SJSA1 (cell line): ENCODE data around the gene GSDMA. TPM values are rescaled to one million over a fixed set of nuclear protein-coding genes. Genes with fewer than 3 reads are reported as not detected.
A peak's percentile ranks its signal among the peaks of the same experiment; 100 is the strongest.

Source experiments
- DNase-seq, 2 experiments: peaks; one replicate each; pipeline ENCODE4 v3.0.0-alpha.2; 2015 to 2020; ENCODE audit warnings: low spot score in 2 of 2, low read depth in 1 of 2
- H3K27ac ChIP-seq: fragments of 250-450 bp; sonication (Bioruptor Pico); 2 replicates; pipeline ENCODE4 v1.5.1; 2020; ENCODE audit warnings: mild to moderate bottlenecking, moderate library complexity
- H3K27me3 ChIP-seq: fragments of 250-450 bp; sonication (Bioruptor Pico); replicated peaks from 2 replicates; pipeline ENCODE4 v1.5.1; 2020; ENCODE audit warnings: mild to moderate bottlenecking, moderate library complexity
- H3K36me3 ChIP-seq: fragments of 250-450 bp; sonication (Bioruptor Pico); 2 replicates; pipeline ENCODE4 v1.5.1; 2020; ENCODE audit warnings: mild to moderate bottlenecking
- H3K4me1 ChIP-seq: fragments of 250-450 bp; sonication (Bioruptor Pico); replicated peaks from 2 replicates; pipeline ENCODE4 v1.6.1; 2021; ENCODE audit warnings: mild to moderate bottlenecking
- H3K4me3 ChIP-seq: fragments of 250-450 bp; sonication (Bioruptor Pico); 2 replicates; pipeline ENCODE4 v1.5.1; 2020; ENCODE audit warnings: mild to moderate bottlenecking
- H3K9me3 ChIP-seq: fragments of 250-450 bp; sonication (Bioruptor Pico); replicated peaks from 2 replicates; pipeline ENCODE4 v1.5.1; 2020; ENCODE audit warnings: mild to moderate bottlenecking
- total RNA-seq: library from RNA; depleted of rRNA; stranded (reverse); fragments of >200 nt; shearing (Covaris generic); gene quantifications from 2 replicates; pipeline ENCODE4 v1.2.3, GENCODE V29; 2014

Gene GSDMA
- total RNA-seq, 1 experiment from 2014 or later = not detected

DNA sequence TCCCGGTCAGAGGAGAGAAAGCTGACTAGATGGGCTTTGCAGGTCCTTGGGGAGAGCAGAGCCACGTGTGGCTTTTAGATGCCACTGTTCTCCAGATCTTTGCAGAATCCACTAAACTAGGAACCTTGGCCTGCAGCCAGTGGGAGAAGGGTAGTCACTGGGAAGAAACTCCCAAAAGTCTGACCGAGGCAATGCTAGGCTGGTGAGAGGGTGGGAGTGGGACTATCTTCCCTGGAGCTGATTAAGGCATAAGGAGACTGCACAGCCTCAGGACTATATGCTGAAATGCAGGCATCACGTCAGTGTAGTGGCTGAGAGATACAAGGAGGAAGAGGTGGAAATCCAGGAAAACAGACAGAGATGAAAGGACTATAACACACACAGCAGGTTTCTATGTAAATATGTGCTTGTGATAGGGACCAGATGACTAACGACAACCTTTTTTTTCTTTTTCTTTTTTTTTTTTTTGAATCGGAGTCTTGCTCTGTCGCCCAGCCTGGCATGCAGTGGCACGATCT, 2.2 kb upstream of the GSDMA start:
- Histone ChIP-seq H3K4me1 (no peaks in the 10 kb centered on the region), H3K4me3 (no peak overlapping the region), H3K36me3 (no peaks in the 10 kb centered on the region), H3K27me3 (peaks cover 6% of the 10 kb centered on the region), H3K27ac (no peak overlapping the region), H3K9me3 (no peaks in the 10 kb centered on the region)
- DNase-seq = no peak

DNA sequence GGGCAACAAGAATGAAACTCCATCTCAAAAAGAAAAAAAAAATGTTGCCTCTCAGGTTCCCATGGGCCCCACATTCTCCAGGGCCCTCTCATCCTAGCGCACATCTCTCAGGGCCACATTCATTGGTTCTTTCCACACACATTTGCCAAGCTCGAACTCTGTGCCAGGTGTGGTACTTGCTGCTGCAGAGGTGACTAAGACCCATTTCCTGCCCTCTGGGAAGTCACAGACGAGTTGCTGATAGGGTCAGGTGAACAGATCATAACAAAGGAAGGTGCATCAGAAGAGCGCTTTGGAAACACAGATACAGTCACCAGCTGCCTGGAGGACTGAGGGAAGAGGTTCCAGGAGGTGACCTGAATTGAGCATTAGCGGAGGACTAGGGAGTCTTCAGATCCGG, 1.0 kb downstream of the GSDMA start:
- no peaks in the 10 kb centered on the region for H3K36me3 ChIP-seq
- no peaks in the 10 kb centered on the region for H3K9me3 ChIP-seq
- DNase-seq = no peak
- peaks cover 10% of the 10 kb centered on the region for H3K27me3 ChIP-seq
- no peaks in the 10 kb centered on the region for H3K4me1 ChIP-seq
- H3K27ac ChIP-seq = no peak overlapping the region
- no peak overlapping the region for H3K4me3 ChIP-seq

DNA sequence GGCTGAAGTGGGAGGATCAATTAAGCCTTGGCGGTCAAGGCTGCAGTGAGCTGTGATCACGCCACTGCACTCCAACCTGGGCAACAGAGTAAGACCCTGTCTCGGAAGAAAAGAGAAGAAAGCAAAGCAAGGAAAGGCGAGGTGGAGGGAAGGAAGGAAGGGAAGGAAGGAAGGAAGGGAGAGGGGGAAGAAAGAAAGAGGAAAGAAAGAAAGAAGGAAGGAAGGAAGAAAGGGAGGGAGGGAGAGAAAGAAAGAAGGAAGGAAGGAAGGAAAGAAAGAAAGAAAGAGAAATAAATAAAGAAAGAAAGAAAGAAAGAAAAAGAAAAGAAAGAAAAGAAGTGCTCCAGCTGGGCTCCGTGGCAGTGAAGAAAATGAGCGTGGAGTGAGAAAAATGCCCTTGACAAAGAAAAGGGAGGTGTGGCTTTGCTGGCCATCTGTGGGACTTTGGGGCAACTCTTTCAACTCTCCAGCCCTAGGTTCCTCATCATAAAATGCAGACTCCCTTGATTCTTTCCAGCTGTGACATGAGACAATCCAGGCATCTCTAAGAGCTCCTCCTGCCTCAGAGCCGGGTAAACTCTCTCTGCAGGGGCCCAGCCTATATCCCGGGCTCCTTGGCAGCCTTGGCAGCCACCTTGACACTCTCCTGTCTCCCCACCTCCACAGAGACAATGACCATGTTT, 2.4 kb downstream of the GSDMA start:
- peaks cover 10% of the 10 kb centered on the region for H3K27me3 ChIP-seq
- no peaks in the 10 kb centered on the region for H3K36me3 ChIP-seq
- H3K9me3 ChIP-seq = no peaks in the 10 kb centered on the region
- H3K4me3 ChIP-seq = no peak overlapping the region
- DNase-seq = no peak
- no peak overlapping the region for H3K27ac ChIP-seq
- no peaks in the 10 kb centered on the region for H3K4me1 ChIP-seq

DNA sequence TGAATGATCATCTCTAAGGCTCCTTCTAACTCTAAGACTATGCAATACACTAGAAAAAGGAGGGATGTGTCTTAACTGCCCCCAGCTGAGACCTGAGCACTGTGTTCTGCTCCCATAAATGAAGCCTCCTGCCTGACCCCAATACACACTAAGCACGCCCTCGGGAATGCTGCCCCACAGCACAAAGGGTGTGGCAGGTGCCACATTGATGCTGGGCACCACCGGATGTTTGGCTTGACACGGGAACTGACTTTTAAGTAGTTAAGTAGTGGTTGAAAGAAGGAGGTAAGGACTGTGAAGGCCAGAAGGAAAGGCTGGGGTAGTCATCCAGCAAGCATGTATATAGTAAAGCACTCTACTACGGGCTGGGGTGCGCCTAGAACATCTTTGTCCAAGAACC, 4.0 kb downstream of the GSDMA start:
- no peaks in the 10 kb centered on the region for H3K36me3 ChIP-seq
- no peaks in the 10 kb centered on the region for H3K4me1 ChIP-seq
- no peak for DNase-seq
- no peak overlapping the region for H3K4me3 ChIP-seq
- H3K27ac ChIP-seq = no peak overlapping the region
- H3K27me3 ChIP-seq = peaks cover 10% of the 10 kb centered on the region
- no peaks in the 10 kb centered on the region for H3K9me3 ChIP-seq

DNA sequence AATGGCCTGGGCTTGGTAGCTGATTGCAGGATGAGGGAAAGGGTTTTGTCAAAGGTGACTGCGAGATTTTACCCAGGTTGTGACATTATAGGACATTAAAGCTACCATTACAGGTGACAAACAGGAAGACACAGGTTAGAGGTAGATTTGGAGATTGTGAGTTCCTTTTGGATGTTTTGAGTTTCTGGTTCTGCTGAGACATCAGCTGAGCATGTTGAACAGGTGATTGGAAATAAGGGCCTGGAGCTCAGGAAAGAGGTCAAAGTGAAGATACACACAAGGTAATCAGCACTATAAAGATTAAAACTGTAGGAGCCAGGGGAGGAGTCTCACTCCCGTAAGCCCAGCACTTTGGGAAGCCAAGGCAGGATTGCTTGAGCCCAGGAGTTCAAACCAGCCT, 6.0 kb downstream of the GSDMA start:
- H3K9me3 ChIP-seq = no peaks in the 10 kb centered on the region
- H3K36me3 ChIP-seq = no peaks in the 10 kb centered on the region
- no peak for DNase-seq
- peaks cover 14% of the 10 kb centered on the region for H3K27me3 ChIP-seq
- no peaks in the 10 kb centered on the region for H3K4me1 ChIP-seq
- no peak overlapping the region for H3K27ac ChIP-seq
- no peak overlapping the region for H3K4me3 ChIP-seq

DNA sequence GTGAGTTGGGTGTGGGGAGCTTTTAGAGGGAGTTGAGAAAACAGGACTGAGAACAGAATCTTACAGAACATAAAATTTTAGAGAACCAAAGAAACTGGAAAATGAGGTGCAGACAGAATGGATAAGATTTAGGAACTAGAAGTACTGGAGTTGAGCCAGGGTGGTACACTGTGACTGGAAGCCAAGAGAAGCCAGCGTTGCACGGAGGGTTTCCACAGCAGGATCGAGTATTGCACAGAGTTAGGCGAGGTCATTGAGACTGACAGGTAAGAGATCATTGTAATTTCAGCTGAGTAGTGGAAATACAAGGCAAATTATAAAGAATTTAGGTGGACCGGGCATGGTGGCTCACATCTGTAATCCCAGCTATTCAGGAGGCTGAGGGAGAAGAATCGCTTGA, 6.6 kb downstream of the GSDMA start:
- no peak for DNase-seq
- Histone ChIP-seq H3K27ac (no peak overlapping the region), H3K9me3 (no peaks in the 10 kb centered on the region), H3K27me3 (peaks cover 12% of the 10 kb centered on the region; the same call in 1 of the 2 replicates), H3K4me3 (no peak overlapping the region), H3K36me3 (no peaks in the 10 kb centered on the region), H3K4me1 (no peaks in the 10 kb centered on the region)

DNA sequence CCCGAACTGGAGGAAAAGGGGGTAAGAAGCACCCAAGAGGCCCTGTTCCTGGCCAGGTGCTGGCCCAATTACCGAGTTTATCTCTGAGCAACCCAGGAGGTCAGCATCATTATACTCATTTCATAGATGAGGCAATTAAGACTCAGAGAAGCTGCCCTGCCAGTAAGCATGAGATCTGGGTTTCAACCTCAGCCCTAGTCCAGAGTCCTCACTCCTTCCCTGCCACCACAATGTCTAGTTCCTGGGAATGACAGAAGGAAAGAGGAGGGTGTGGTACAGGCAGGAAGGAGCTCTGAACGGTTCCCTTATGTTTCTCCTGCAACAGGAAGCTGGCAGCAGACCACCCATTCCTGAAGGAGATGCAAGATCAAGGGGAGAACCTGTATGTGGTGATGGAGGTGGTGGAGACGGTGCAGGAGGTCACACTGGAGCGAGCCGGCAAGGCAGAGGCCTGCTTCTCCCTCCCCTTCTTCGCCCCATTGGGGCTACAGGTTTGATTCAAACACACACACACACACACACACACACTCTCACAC, 7.4 kb downstream of the GSDMA start:
- Histone ChIP-seq H3K27me3 (peaks cover 11% of the 10 kb centered on the region; the same call in 1 of the 2 replicates), H3K9me3 (no peaks in the 10 kb centered on the region)

DNA sequence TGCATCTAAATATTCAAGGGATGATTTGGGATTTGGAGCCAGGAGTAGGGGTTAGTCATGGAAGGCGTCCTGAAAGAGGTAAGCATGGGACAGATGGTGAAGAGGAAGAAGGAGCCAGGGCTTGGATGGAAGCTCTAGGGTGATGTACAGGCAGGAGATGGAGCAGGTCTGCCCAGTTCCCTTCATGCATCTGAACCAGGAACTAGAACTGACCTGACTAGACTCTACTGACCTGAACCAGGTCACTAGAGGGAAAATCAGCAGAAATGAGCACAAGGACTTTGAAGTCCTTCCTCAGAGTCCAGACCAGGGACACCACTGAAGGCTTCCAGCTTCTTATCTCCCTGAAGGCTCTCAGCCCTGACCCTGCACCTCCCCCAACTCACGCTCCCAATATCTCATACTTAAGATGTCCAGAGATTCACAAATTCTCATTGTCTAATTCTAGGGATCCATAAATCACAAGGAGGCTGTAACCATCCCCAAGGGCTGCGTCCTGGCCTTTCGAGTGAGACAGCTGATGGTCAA, 8.3 kb downstream of the GSDMA start:
- Histone ChIP-seq H3K36me3 (no peaks in the 10 kb centered on the region), H3K4me3 (no peak overlapping the region), H3K27me3 (peaks cover 4% of the 10 kb centered on the region; the same call in 1 of the 2 replicates), H3K9me3 (no peaks in the 10 kb centered on the region), H3K27ac (no peak overlapping the region), H3K4me1 (no peaks in the 10 kb centered on the region)
- no peak for DNase-seq

More for the DNA sequence above, 7.4 kb downstream of the GSDMA start:
- Histone ChIP-seq H3K36me3 (no peaks in the 10 kb centered on the region), H3K27ac (no peak overlapping the region), H3K4me3 (no peak overlapping the region), H3K4me1 (no peaks in the 10 kb centered on the region)
- DNase-seq = no peak

DNA sequence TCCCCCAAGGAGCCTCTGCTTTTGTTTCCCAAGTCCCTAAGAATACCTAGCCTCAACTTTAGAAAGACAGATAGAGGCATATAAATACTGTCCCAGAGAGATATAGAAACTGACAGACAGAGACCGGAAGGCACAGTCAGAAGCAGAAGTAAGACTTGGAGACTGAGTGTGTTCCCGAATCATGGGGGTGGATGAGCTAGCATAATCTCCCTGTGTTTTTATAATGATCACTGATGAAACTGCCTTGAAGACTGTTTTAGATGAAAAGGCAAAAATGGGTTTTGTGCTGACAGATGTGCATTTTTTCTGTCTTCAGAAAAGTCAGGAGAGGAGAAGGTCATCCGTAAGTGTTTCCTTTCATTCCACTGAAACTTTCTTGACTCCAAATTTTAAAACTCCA, 9.5 kb downstream of the GSDMA start:
- Histone ChIP-seq H3K36me3 (no peaks in the 10 kb centered on the region), H3K9me3 (no peaks in the 10 kb centered on the region), H3K27me3 (peaks cover 4% of the 10 kb centered on the region; the same call in 1 of the 2 replicates), H3K27ac (no peak overlapping the region), H3K4me3 (no peak overlapping the region), H3K4me1 (no peaks in the 10 kb centered on the region)
- no peak for DNase-seq

DNA sequence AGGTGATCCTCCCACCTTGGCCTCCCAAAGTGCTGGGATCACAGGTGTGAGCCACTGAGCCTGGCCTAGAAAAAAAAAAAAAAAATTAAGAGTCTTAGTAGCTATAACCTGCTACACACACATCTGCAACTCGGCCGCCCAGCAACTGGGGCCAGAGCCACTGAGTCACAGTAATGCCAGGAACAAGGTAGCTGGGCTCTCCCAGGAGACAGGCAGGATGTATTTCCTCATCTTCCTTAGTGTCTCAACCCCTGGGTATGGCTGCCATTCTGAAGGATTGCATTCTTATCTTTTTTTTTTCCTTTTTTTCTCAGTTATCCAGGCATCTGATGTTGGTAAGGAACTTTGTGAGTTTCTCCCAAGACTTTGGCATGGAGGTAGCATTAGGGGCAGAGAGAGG, 10.7 kb downstream of the GSDMA start:
- Histone ChIP-seq H3K27me3 (peaks cover 4% of the 10 kb centered on the region; the same call in 1 of the 2 replicates), H3K4me3 (no peak overlapping the region), H3K4me1 (no peaks in the 10 kb centered on the region), H3K9me3 (no peaks in the 10 kb centered on the region), H3K27ac (no peak overlapping the region), H3K36me3 (no peaks in the 10 kb centered on the region)
- no peak for DNase-seq

DNA sequence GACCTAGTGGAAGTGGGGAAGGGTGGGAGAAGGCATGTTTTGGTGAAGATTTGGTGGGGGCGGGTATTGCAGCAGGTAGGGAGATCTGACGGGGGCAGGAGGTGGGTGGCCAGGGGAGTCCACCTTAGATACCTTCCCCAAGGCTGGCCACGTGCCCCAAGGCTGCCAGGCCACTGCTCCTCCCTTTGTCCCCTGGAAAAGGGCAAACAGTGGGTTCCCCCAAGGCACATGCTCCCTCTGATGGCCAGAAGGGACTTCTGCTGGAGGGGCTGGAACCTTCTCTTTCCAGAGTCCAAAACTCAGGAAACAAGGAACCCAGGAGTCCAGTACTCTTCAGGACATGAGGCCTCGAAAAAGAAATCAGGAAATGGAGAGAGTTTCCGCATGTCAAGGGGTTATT, 11.6 kb downstream of the GSDMA start:
- no peak for DNase-seq
- Histone ChIP-seq H3K27ac (no peak overlapping the region), H3K9me3 (no peaks in the 10 kb centered on the region), H3K4me1 (peaks cover 5% of the 10 kb centered on the region), H3K27me3 (peaks cover 4% of the 10 kb centered on the region; the same call in 1 of the 2 replicates), H3K36me3 (no peaks in the 10 kb centered on the region), H3K4me3 (no peak overlapping the region)

DNA sequence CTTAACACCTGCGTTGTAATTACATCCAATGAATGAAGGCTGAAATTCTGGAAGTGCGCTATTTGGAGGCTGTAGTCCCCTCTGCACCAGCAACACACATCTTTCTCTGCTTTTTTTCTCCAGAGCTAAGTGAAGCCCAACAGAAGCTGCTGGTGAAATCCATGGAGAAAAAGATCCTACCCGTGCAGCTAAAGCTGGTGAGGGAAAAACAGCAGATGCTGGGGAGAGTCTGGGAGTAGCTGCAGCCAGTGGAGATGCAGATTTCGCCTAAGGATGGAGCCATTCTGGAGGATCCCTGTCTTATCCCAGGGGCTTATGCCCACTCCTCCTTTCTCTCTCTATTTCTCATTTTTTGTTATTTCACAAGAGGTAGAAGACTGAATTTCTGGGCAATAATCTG, 13.0 kb downstream of the GSDMA start:
- peaks cover 1% of the 10 kb centered on the region for H3K36me3 ChIP-seq
- H3K4me1 ChIP-seq = peaks cover 11% of the 10 kb centered on the region
- DNase-seq = no peak
- H3K4me3 ChIP-seq = no peak overlapping the region
- no peak overlapping the region for H3K27ac ChIP-seq
- H3K9me3 ChIP-seq = no peaks in the 10 kb centered on the region
- H3K27me3 ChIP-seq = peaks cover 4% of the 10 kb centered on the region; the same call in 1 of the 2 replicates

DNA sequence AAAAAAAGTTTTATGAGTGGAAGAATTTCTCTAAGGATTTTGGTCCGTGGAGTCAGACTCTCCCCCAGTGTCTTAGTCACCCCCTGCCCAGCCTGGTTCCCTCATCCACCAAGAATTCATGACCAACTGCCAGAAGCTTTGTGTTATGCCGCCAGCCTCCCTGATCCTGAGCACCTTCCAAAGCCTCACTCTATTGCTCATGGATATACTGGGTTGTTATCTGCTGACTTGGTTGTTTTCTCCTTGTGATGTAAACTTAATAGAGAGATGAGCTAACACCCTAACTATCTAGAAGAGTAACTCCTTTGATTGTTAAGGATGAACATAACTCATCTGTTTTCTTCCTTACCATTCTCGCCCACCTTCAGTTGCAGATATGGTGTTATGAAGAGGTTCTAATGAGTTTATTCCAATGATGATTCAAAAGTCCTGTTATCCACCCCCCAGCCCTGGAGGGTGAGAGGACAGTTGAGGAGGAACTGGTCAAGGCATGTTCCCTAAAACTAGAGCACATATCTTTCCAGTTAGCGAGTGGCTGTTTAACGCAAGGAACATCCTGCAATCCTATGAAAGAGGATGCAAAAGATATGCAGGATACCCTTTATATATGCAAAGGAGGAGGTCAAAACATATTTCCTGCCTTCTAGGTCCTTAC, 16.3 kb downstream of the GSDMA start:
- Histone ChIP-seq H3K9me3 (no peaks in the 10 kb centered on the region), H3K36me3 (peaks cover 14% of the 10 kb centered on the region), H3K27ac (no peak overlapping the region), H3K4me1 (peaks cover 18% of the 10 kb centered on the region), H3K27me3 (no peaks in the 10 kb centered on the region), H3K4me3 (no peak overlapping the region)
- peak; percentile 57 to 74 for DNase-seq

DNA sequence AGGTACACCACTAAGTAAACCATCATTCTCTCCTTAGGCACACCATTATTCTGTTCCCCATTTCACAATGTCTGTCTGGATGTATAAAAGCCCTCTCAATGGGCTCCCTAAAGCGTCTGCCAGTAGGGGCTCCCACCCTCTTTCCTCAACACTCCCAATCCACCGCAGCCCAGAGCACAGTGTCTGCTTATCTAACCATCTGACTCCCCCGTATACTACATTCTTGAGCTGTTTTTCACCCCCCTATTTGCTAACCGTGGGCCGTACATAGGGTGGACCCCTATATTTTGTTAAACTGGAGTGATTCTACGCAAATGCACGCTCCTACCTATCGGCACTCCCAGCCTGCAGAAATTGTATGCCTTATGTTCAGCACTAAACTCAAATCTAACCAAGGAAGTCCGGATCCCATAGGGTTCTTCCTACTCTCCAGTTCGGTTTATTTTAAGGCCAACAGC, 17.1 kb downstream of the GSDMA start:
- no peaks in the 10 kb centered on the region for H3K9me3 ChIP-seq
- H3K36me3 ChIP-seq = peaks cover 21% of the 10 kb centered on the region
- H3K27me3 ChIP-seq = no peaks in the 10 kb centered on the region
- peak overlapping the region; percentile 73 for H3K4me3 ChIP-seq
- peak overlapping the region; percentile 19; the same call in 1 of the 2 replicates for H3K27ac ChIP-seq
- DNase-seq = no peak
- H3K4me1 ChIP-seq = peaks cover 18% of the 10 kb centered on the region
